GM12892 (cell line): Measurements from ENCODE around the gene CRK.

ENCODE experiments used
- DNase-seq: peaks from one replicate; pipeline ENCODE4 v3.0.0; 2011; ENCODE audit not compliant: insufficient read length
- FAIRE-seq: peaks from 2 replicates; lab custom pipeline; 2011; peaks lifted over from hg19 to GRCh38; lab: Jason Lieb, UNC
- POLR2A ChIP-seq: IDR thresholded peaks from 2 replicates; pipeline ENCODE4 v1.6.1; 2011; ENCODE audit warnings: low read depth, low read length, control low read depth
- POLR2AphosphoS5 ChIP-seq: IDR thresholded peaks from 2 replicates; pipeline ENCODE4 v1.6.1; 2011; ENCODE audit warnings: low read depth, low read length, control low read depth
- TAF1 ChIP-seq: IDR thresholded peaks from 2 replicates; pipeline ENCODE4 v1.6.1; 2011; ENCODE audit warnings: low read depth, mild to moderate bottlenecking, control low read depth, low read length, borderline replicate concordance

CRK gene

GRCh38 chr17:1492249-1493206 is 36.5 kb upstream of the CRK start, which contains the start of gene MYO1C:
Gene MYO1C (minus strand): TSS chr17:1492686. CDS start chr17:1492487, 199 bp downstream.
- FAIRE-seq (no peak), DNase-seq (no peak)
- TF ChIP-seq POLR2AphosphoS5 (no peak), TAF1 (no peak), POLR2A (no peak)

DNA sequence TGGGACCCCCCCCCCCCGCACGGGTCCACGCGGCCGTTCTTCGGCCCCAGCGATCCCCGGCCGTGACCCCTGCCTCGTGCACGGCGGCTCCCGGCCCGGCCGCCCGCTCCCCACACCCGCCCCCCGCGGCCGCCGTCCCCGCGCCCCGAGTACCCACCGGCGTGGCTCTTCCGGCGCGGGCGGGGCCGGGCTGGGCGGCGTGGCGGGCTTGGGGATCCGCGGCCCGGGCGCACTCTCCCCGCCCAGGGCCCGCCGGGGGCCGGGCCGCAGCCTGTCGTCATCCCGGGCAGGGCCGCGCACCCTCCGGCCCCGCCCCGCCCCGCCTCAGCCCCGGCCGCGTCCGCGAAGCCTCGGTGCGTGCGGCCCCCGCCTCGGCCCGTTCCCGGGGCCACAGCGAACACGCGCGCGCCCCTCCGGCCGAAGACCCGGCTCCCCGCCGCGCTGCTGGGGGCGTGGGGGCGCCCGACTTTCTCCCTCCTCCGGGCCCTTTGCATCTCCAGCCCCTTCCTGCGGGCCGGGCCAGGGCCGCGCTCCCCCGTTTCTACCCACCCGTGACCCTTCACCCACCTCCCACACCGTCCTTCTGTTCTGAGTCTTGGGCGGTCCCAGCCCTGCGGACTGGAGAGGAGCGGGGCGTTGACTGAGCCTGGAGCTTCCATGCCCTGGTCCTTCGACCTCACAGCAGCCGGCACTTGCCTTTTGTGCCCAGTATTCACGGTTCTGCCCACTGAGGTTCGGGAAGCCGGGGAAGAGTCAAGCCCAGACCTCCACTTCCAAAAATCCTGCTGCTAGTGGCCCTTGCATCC is 35.6 kb upstream of the CRK start:
- DNase-seq (peak; percentile 97), FAIRE-seq (peak; percentile 72)
- TF ChIP-seq TAF1 (no peak), POLR2AphosphoS5 (no peak), POLR2A (no peak)

GRCh38 chr17:1490643-1491442 is 34.8 kb upstream of the CRK start:
- DNase-seq, result peak; percentile 91
- FAIRE-seq, result peak; percentile 76

DNA sequence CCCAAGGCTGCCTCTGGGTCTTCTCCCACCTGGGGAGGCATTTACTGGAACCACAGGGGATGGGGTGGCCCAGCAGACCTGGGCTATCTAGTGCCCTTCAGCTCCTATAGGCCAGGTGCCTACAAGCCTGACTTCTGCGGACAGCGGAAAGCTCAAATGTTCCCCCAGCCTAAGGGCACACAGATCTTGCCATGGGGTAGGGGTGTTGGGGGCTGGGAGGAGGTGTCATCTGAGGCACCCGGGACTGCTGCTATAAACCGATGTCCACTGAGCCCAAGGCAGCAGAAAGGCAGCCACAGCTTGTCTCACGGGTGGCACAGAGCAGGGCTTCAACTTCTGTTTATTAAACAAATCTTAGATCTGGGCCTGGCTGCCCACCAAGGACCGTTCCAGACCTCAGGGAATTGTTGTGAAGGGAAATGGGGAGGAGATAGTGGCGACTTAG is 32.8 kb upstream of the CRK start:
- DNase-seq, result no peak
- TF ChIP-seq TAF1 (no peak), POLR2A (no peak), POLR2AphosphoS5 (no peak)
- no peak for FAIRE-seq

More at GRCh38 chr17:1490643-1491442, 34.8 kb upstream of the CRK start:
- TF ChIP-seq TAF1 (no peak), POLR2A (peak; percentile 51; the same call in 1 of the 2 replicates)

- FAIRE-seq (peak; percentile 89), DNase-seq (peak; percentile 76)
- TF ChIP-seq POLR2AphosphoS5, result no peak; the same call in 1 of the 2 replicates
- TF ChIP-seq POLR2A, result no peak
- TF ChIP-seq TAF1, result no peak
Observed at GRCh38 chr17:1487939-1488825, 32.1 kb upstream of the CRK start.

DNA sequence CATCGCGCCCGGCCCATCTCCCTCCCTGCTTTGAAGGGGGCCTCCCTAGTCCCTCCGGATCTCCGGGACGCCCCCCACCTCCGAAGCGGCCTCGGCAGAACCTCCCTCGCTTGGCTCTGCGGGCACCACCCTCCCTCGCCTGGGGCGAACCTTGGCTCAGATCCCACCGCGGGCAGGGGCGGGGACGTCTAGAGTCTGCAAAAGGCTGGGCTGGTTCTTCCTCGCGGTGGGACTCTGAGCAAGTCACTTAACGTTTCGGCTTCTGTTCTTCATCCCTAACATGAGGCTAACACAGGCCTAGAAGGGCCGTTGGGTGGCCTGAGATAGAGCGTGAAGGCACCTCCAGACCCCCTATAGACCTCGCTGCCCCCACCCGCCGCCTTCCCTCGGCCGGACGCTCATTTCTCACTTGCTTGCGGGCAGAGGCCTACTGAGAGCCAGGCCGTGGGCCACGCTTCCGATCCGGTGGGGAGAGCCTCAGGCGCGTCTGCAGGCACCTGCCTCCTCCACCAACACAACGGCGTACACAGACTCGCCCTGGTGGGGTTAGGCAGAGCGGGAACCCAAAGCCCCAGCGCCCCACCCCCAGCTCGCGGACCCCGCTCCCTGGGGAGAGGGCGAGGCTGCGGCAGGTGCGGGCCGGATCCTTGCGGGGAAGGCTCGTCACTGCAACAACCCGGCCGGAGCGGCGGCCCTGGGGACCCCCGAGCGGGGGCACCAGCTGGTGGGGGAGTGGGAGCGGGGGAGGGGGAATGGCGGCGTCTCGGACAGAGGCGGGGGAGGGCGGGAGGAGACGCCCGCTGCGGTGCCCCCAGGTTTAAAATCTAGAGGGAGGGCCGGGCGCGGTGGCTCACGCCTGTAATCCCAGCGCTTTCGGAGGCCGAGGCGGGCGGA is 31.0 kb upstream of the CRK start:
- TF ChIP-seq POLR2A (peak; percentile 69), POLR2AphosphoS5 (no peak)
- FAIRE-seq, result peak; percentile 95
- peak; percentile 67 for DNase-seq

DNA sequence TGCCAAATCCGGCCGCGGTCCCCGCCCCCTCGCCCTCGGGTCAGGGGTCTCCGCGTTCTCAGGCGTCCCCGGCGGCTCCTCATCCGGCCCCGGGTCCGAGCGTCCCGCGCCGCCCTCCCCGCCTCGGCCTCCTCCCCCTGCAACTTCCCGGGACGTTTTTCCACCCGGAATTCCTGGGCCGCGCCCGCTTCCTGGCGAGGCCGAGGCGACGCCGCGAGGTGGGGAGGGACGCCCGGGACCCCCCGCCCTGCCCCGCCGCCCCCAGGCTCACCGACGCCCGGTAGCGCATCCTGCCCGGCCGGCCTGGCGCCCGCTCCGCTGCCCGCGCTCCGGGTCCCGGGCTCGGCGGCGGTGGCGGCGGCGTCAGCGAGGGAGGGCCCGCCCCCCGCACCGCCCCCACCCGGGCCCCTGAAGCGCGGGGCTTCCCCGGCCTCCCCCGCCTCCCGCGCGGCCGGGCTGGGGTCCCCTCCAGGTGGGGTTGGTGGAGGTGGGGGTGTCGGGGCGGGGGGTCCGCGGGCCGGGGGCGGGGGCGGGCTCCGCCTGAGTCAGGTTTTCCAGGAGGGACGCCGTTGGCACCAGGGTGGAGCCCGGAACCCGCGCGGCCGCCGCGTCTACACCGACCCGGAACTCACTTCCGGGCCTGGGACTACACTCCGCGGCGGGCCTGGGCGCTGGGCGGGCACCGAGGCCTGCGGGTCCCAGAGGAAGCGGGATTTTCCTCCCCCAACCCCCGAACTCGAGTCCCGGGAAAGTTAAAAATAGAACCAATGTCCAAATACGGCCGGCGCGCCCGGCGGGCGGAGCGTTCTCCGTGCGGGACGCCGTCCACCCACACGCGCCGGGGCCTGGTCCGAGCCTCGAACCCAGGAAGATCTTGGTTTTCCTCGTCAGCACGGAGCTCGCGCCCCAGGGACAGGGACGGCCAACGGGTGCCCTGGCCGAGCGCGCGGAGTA is 29.7 kb upstream of the CRK start:
- TF ChIP-seq POLR2AphosphoS5 (no peak), TAF1 (peak; percentile 24; the same call in 1 of the 2 replicates), POLR2A (peak; percentile 23; the same call in 1 of the 2 replicates)
- FAIRE-seq, result peak; percentile 83
- peak; percentile 70 for DNase-seq
